H1 (cell line): ENCODE measurements around the gene BBS1. TPM values are rescaled to one million over a fixed set of nuclear protein-coding genes. Genes with fewer than 3 reads are reported as not detected.

Experiments
- CTCF ChIA-PET: fragments of 300-600 bp; sonication (Branson Sonifier 250); formaldehyde crosslinking; loops from one replicate; lab custom pipeline; 2021; ENCODE audit not compliant: partially characterized antibody; lab: Charles Lee
- POLR2A ChIA-PET: fragments of 300-600 bp; sonication (Branson Sonifier 250); formaldehyde crosslinking; loops from one replicate; lab custom pipeline; 2021; ENCODE audit warnings: inconsistent platforms; ENCODE audit not compliant: partially characterized antibody; lab: Charles Lee
- DNase-seq, 2 experiments: peaks; one replicate each; pipeline versions ENCODE4 v3.0.0 to v3.0.0-alpha.2; 2010 to 2022; ENCODE audit warnings: low spot score in 2 of 2, low read depth in 1 of 2, mixed read lengths in 1 of 2
- FAIRE-seq: peaks from 2 replicates; lab custom pipeline; 2011; peaks lifted over from hg19 to GRCh38; lab: Jason Lieb, UNC
- H2AFZ ChIP-seq: 2 replicates; pipeline ENCODE4 v1.8.1; 2012; ENCODE audit warnings: low read length, inconsistent platforms
- H2AK5ac ChIP-seq: 2 replicates; pipeline ENCODE4 v1.6.1; 2013; ENCODE audit warnings: low read depth, low read length
- H2BK120ac ChIP-seq: replicated peaks from 2 replicates; pipeline ENCODE3; 2013; ENCODE audit warnings: low read depth, low read length, inconsistent platforms
- H2BK12ac ChIP-seq: 2 replicates; pipeline ENCODE4 v1.6.1; 2013; ENCODE audit warnings: low read depth, low read length
- H2BK15ac ChIP-seq: 2 replicates; pipeline ENCODE4 v1.6.1; 2013; ENCODE audit warnings: low read length
- H2BK20ac ChIP-seq: 2 replicates; pipeline ENCODE4 v1.6.1; 2013; ENCODE audit warnings: low read length
- H2BK5ac ChIP-seq: 2 replicates; pipeline ENCODE4 v1.6.1; 2013; ENCODE audit warnings: low read depth, low read length
- H3K14ac ChIP-seq: 2 replicates; pipeline ENCODE4 v1.6.1; 2013; ENCODE audit warnings: inconsistent platforms; ENCODE audit not compliant: insufficient read length
- H3K18ac ChIP-seq: 2 replicates; pipeline ENCODE4 v1.6.1; 2013; ENCODE audit warnings: low read length; ENCODE audit errors: extremely low read depth
- H3K23ac ChIP-seq: 2 replicates; pipeline ENCODE4 v1.6.1; 2013; ENCODE audit warnings: inconsistent platforms; ENCODE audit not compliant: insufficient read length
- H3K23me2 ChIP-seq: 2 replicates; pipeline ENCODE4 v1.6.1; 2013; ENCODE audit warnings: low read depth, low read length
- H3K27ac ChIP-seq: 2 replicates; pipeline ENCODE4 v1.6.1; 2011; ENCODE audit warnings: low read depth, low read length, inconsistent platforms
- H3K27me3 ChIP-seq, 4 experiments: replicated peaks in 1 of 4; 1 replicate in 1 of 4; 2 replicates in 3 of 4; pipeline versions ENCODE4 v1.6.1 to v1.8.1; 2011 to 2013; ENCODE audit warnings: low read length in 3 of 4, mild to moderate bottlenecking in 3 of 4, inconsistent platforms in 2 of 4, mixed read lengths in 2 of 4, moderate library complexity in 1 of 4; ENCODE audit not compliant: control insufficient read depth in 3 of 4, insufficient read depth in 3 of 4; ENCODE audit errors: extremely low read depth in 1 of 4
- H3K36me3 ChIP-seq, 4 experiments: 2 replicates each; pipeline versions ENCODE4 v1.6.1 to v1.8.1; 2011 to 2013; ENCODE audit warnings: mild to moderate bottlenecking in 4 of 4, low read length in 3 of 4, moderate library complexity in 2 of 4, control low read depth in 1 of 4, inconsistent platforms in 1 of 4; ENCODE audit not compliant: insufficient read depth in 4 of 4, control insufficient read depth in 2 of 4
- H3K4ac ChIP-seq: replicated peaks from 2 replicates; pipeline ENCODE3; 2013; ENCODE audit warnings: low read length, low read depth, mixed read lengths, inconsistent platforms; ENCODE audit not compliant: insufficient read length
- H3K4me1 ChIP-seq, 4 experiments: replicated peaks in 1 of 4; 1 replicate in 1 of 4; 2 replicates in 3 of 4; pipeline versions ENCODE4 v1.6.1 to v1.8.1; 2011 to 2013; ENCODE audit warnings: low read length in 3 of 4, inconsistent platforms in 2 of 4, mixed read lengths in 1 of 4; ENCODE audit not compliant: insufficient read depth in 4 of 4, control insufficient read depth in 3 of 4
- H3K4me2 ChIP-seq, 2 experiments: 2 replicates each; pipeline versions ENCODE4 v1.6.1 to v1.8.1; 2011 to 2013; ENCODE audit warnings: low read depth in 2 of 2, low read length in 2 of 2, control low read depth in 1 of 2, inconsistent platforms in 1 of 2, mild to moderate bottlenecking in 1 of 2; ENCODE audit not compliant: insufficient read depth in 1 of 2
- H3K4me3 ChIP-seq, 4 experiments: fragments of 200-600, 300-600 bp in 1 of 4; sonication (generic), shearing (Covaris generic), sonication (Bioruptor Twin) in 1 of 4; 2 replicates each; pipeline versions ENCODE4 v1.5.1 to v1.8.1; 2011 to 2016; ENCODE audit warnings: low read length in 4 of 4, low read depth in 3 of 4, control low read depth in 2 of 4, inconsistent platforms in 2 of 4, mild to moderate bottlenecking in 2 of 4, mixed read lengths in 1 of 4, moderate library complexity in 1 of 4; ENCODE audit not compliant: insufficient read depth in 2 of 4; ENCODE audit errors: extremely low read depth in 1 of 4
- H3K56ac ChIP-seq: replicated peaks from 2 replicates; pipeline ENCODE3; 2013; ENCODE audit warnings: low read depth, mild to moderate bottlenecking, mixed read lengths, low read length, inconsistent platforms; ENCODE audit not compliant: insufficient read length
- H3K79me1 ChIP-seq: 2 replicates; pipeline ENCODE4 v1.6.1; 2013; ENCODE audit warnings: low read depth, low read length, control low read depth
- H3K79me2 ChIP-seq, 2 experiments: 2 replicates each; pipeline versions ENCODE4 v1.6.1 to v1.8.1; 2012 to 2013; ENCODE audit warnings: low read length in 2 of 2, mild to moderate bottlenecking in 2 of 2, inconsistent platforms in 1 of 2; ENCODE audit not compliant: insufficient read depth in 2 of 2, control insufficient read depth in 1 of 2
- H3K9ac ChIP-seq, 4 experiments: replicated peaks in 1 of 4; 1 replicate in 1 of 4; 2 replicates in 3 of 4; pipeline versions ENCODE4 v1.6.1 to v1.8.1; 2011 to 2013; ENCODE audit warnings: low read depth in 3 of 4, low read length in 3 of 4, control low read depth in 2 of 4, mild to moderate bottlenecking in 2 of 4, moderate library complexity in 2 of 4, inconsistent platforms in 1 of 4; ENCODE audit errors: extremely low read depth in 1 of 4
- H3K9me3 ChIP-seq, 2 experiments: 2 replicates each; pipeline versions ENCODE4 v1.6.1 to v1.8.1; 2012 to 2013; ENCODE audit warnings: mild to moderate bottlenecking in 2 of 2, moderate library complexity in 2 of 2, control low read depth in 1 of 2, inconsistent platforms in 1 of 2, low read depth in 1 of 2, low read length in 1 of 2, mixed read lengths in 1 of 2; ENCODE audit not compliant: insufficient read depth in 2 of 2
- H4K20me1 ChIP-seq, 2 experiments: replicated peaks in 1 of 2; 2 replicates each; pipeline versions ENCODE3 to v1.8.1; 2011 to 2013; ENCODE audit warnings: inconsistent platforms in 2 of 2, low read length in 2 of 2, mild to moderate bottlenecking in 1 of 2; ENCODE audit not compliant: insufficient read depth in 2 of 2, control insufficient read depth in 1 of 2
- H4K5ac ChIP-seq: 2 replicates; pipeline ENCODE4 v1.6.1; 2013; ENCODE audit warnings: low read length, low read depth, mixed read lengths, inconsistent platforms; ENCODE audit not compliant: insufficient read length
- H4K8ac ChIP-seq: 2 replicates; pipeline ENCODE4 v1.8.0; 2013; ENCODE audit warnings: mild to moderate bottlenecking, moderate library complexity, low read length, inconsistent platforms; ENCODE audit not compliant: insufficient read depth; ENCODE audit errors: extremely low read depth
- H4K91ac ChIP-seq: replicated peaks from 2 replicates; pipeline ENCODE3; 2013; ENCODE audit warnings: low read length, mixed read lengths, inconsistent platforms; ENCODE audit not compliant: insufficient read length
- ATF3 ChIP-seq: IDR thresholded peaks from 2 replicates; pipeline ENCODE4 v1.6.1; 2011; ENCODE audit warnings: low read depth, mild to moderate bottlenecking, low read length; ENCODE audit not compliant: insufficient read depth
- CHD2 ChIP-seq: IDR thresholded peaks from 2 replicates; pipeline ENCODE4 v1.6.1; 2012; ENCODE audit warnings: low read length, improper control_type of control experiment
- E2F6 ChIP-seq: IDR thresholded peaks from 2 replicates; pipeline ENCODE4 v1.6.1; 2012; ENCODE audit warnings: inconsistent platforms
- RBBP5 ChIP-seq: IDR thresholded peaks from 2 replicates; pipeline ENCODE4 v1.7.1; 2012; ENCODE audit warnings: low read depth, mild to moderate bottlenecking, inconsistent platforms, low read length, moderate library complexity, borderline replicate concordance
- SIX5 ChIP-seq: IDR thresholded peaks from 2 replicates; pipeline ENCODE4 v1.6.1; 2011; ENCODE audit warnings: mild to moderate bottlenecking, low read depth, low read length
- SP1 ChIP-seq: IDR thresholded peaks from 2 replicates; pipeline ENCODE4 v1.6.1; 2011; ENCODE audit warnings: low read depth, low read length
- TAF7 ChIP-seq: optimal IDR thresholded peaks from 2 replicates; pipeline ENCODE3; 2011; ENCODE audit warnings: low read depth, mild to moderate bottlenecking, inconsistent platforms, low read length, moderate library complexity, borderline replicate concordance
- YY1 ChIP-seq: IDR thresholded peaks from 2 replicates; pipeline ENCODE4 v1.6.1; 2011; ENCODE audit warnings: low read depth, mild to moderate bottlenecking, low read length
- WGBS, 2 experiments: shearing (Covaris generic) in 1 of 2; methylation state at CpG; one replicate each; pipeline versions ENCODE4 v1.1.6 to v1.1.7; 2013 to 2015; ENCODE audit warnings: low lambda C conversion rate in 2 of 2, mixed read lengths in 2 of 2, inconsistent platforms in 1 of 2, low coverage in 1 of 2, missing lambda C conversion rate in 1 of 2; ENCODE audit not compliant: insufficient replicate concordance in 2 of 2, insufficient coverage in 1 of 2, insufficient read length in 1 of 2; ENCODE audit errors: extremely low coverage in 1 of 2, missing lambda C conversion rate in 1 of 2; 5-methylcytosine and 5-hydroxymethylcytosine counted together
- polyA plus RNA-seq, 7 experiments: library from polyadenylated mRNA; depleted of rRNA in 3 of 7; stranded (reverse) in 5 of 7; unstranded in 2 of 7; fragments of >200 nt in 5 of 7; fragments of 200-250 nt in 2 of 7; gene quantifications; 1 replicate in 5 of 7; 2 replicates in 1 of 7; 4 replicates in 1 of 7; pipeline versions ENCODE4 v1.2.1 to v1.2.3, GENCODE V29; 2011 to 2013; ENCODE audit warnings: missing spikeins in 2 of 7, mixed read lengths in 2 of 7
- total RNA-seq: library from RNA; stranded (reverse); fragmentation: NEBNext Ultra II Directional; extraction: Animal tissue kit (Norgen Biotek cat#: 25700); gene quantifications from 2 replicates; pipeline ENCODE4 v1.2.1, GENCODE V29; 2021

BBS1 gene
- total and polyA plus RNA-seq, 2 of the 8 experiments (the other 6 are each of a cell fraction or from before 2014, with no cell fraction given), result 19.1 to 19.5 TPM

- no peak overlapping the region for H2BK20ac ChIP-seq
- no peak overlapping the region for H2BK15ac ChIP-seq
- no peaks in the 10 kb centered on the region for H3K23me2 ChIP-seq
- H3K79me2 ChIP-seq, result no peaks in the 10 kb centered on the region
- TF ChIP-seq SIX5 (no peak), ATF3 (no peak), CHD2 (no peak), YY1 (no peak), TAF7 (no peak), RBBP5 (no peak), E2F6 (no peak), SP1 (no peak)
- H2AK5ac ChIP-seq, result no peak overlapping the region
- no peak overlapping the region for H3K4ac ChIP-seq
- 96% methylated on average over 14 of the region's 14 CpGs; no CpG with 5 or more reads in 1 of the 2 experiments for whole genome bisulfite sequencing, 2 experiments
- no peak overlapping the region for H3K27ac ChIP-seq
- FAIRE-seq (no peak), DNase-seq (no peak)
- H3K23ac ChIP-seq, result no peak overlapping the region
- H3K56ac ChIP-seq, result no peak overlapping the region
- peaks cover 0 to 2% (median 0%) of the 10 kb centered on the region in 4 experiments; a peak in 1 of 7 replicates for H3K4me1 ChIP-seq
- H2BK12ac ChIP-seq, result no peak overlapping the region
- H2BK5ac ChIP-seq, result no peak overlapping the region
- H3K79me1 ChIP-seq, result no peaks in the 10 kb centered on the region
- no peak overlapping the region for H4K5ac ChIP-seq
- H3K14ac ChIP-seq, result no peak overlapping the region
- POLR2A ChIA-PET, result interaction anchor here (0.9 to 7.4 kb wide), 9 partner anchors 8 to 116 kb away, joined by 3 to 54 read pairs (median 3); partner anchors contain the start of genes ACTN3, RBM14, RBM4B and ZDHHC24
- H4K20me1 ChIP-seq, result peaks cover 0 to 2% of the 10 kb centered on the region in 2 experiments
- H3K18ac ChIP-seq, result no peak overlapping the region
- no peak overlapping the region; the same call in 1 of the 2 replicates for H4K8ac ChIP-seq
- no peaks in the 10 kb centered on the region for H3K27me3 ChIP-seq
- no peak overlapping the region for H3K4me2 ChIP-seq
- H3K9ac ChIP-seq, result no peak overlapping the region
- CTCF ChIA-PET, result interaction anchor here (0.6 to 3.5 kb wide), 16 partner anchors 9 to 576 kb away, joined by 3 to 12 read pairs (median 3); partner anchors contain the start of genes ACTN3, RBM4B and ZDHHC24
- H3K4me3 ChIP-seq, result no peak overlapping the region
- no peak overlapping the region for H4K91ac ChIP-seq
- H2BK120ac ChIP-seq, result no peak overlapping the region
- H3K36me3 ChIP-seq, result peaks cover 19 to 51% (median 45%) of the 10 kb centered on the region in 4 experiments
- H2AFZ ChIP-seq, result no peak overlapping the region
- H3K9me3 ChIP-seq, result no peaks in the 10 kb centered on the region
Observed at GRCh38 chr11:66561178-66561974, 50.9 kb downstream of the BBS1 start.
